Measurements from ENCODE around the gene EDRF1. TPM values are rescaled to one million over a fixed set of nuclear protein-coding genes. Genes with fewer than 3 reads are reported as not detected.

Gene EDRF1, protein sequence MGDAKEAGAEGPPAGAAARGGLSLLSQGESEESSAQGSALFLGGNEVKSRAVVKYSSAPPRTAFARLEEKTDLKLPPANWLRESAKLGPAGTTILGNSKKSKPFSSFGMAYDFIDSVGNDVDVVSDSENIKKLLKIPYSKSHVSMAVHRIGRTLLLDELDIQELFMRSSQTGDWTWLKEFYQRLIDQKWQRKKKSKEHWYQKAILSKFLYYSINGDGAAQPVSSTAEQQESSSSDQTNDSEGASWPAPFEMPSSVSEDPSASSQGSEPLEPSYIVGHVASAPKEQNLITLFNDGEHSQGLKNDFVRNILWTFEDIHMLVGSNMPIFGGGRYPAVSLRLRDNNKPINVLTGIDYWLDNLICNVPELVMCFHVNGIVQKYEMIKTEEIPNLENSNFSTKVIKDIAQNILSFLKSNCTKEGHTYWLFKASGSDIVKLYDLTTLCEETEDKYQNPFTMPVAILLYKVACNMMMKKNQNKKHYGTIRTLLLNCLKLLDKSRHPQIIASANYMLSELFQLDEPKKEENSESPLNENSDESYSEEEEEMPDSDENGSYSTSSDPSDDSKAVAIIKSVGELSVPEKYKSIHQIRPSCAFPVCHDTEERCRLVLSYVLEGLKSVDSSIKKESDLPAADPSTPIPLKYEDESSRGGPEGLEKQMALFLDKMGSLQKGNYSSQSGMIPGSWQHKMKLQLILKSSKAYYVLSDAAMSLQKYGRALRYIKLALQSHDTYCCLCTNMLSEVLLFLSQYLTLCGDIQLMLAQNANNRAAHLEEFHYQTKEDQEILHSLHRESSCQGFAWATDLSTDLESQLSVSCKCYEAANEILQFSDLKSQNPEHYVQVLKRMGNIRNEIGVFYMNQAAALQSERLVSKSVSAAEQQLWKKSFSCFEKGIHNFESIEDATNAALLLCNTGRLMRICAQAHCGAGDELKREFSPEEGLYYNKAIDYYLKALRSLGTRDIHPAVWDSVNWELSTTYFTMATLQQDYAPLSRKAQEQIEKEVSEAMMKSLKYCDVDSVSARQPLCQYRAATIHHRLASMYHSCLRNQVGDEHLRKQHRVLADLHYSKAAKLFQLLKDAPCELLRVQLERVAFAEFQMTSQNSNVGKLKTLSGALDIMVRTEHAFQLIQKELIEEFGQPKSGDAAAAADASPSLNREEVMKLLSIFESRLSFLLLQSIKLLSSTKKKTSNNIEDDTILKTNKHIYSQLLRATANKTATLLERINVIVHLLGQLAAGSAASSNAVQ
- total RNA-seq = 10 to 100 TPM in 3 of 4 donors, 1 to 10 TPM in 1; 7.8 to 22.1 (median 15.8) TPM

DNA sequence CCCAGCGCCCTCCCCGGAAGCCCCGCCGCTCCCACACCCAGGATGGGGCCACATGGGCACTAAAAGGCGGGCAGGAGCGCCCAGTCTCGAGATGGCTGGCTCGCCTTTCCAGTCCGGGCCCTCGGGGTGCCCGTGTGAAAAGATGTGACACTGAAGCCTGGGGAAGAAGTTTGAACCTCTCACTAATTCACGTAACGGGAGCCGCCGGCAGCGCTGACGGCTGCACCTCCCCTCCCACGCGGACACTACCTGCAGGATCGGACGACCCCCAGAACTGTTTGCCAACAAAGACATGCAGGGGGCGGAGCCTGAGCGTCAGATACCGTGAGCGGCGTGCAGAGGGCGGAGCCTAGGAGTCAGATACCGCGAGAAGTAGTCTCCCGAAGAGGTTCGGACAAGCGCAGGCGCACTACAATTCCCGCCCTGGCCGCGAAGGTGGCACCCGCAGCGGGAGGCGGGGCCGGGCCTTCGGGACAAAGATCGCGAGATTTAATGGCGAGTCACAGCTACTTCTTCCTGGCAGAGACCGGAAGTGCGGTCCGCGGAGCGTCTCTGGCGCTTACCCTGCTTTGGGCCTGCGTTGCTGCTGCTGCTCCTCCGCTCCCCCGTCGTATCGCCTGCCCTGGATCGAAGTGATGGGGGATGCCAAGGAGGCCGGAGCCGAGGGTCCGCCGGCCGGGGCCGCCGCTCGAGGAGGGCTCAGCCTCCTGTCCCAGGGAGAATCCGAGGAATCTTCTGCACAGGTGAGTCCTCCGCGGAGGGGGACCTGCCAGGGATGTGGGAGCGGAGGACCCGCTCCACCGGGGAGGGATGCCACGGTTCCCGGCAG lies at the start of gene EDRF1:
EDRF1 (plus strand) TSS at position 537 of the 829 bp plus-strand sequence; CDS start at position 636, 99 bp downstream.
- peaks cover 4 to 24% (median 9%) of the 10 kb centered on the region in 3 donors for H3K4me1 ChIP-seq
- peaks cover 3 to 34% of the 10 kb centered on the region in 2 donors for H3K36me3 ChIP-seq
- TF ChIP-seq POLR2A (IDR thresholded peaks at IDR 0.05) = peak; percentile 72 to 80
- TF ChIP-seq, protein P1, sequence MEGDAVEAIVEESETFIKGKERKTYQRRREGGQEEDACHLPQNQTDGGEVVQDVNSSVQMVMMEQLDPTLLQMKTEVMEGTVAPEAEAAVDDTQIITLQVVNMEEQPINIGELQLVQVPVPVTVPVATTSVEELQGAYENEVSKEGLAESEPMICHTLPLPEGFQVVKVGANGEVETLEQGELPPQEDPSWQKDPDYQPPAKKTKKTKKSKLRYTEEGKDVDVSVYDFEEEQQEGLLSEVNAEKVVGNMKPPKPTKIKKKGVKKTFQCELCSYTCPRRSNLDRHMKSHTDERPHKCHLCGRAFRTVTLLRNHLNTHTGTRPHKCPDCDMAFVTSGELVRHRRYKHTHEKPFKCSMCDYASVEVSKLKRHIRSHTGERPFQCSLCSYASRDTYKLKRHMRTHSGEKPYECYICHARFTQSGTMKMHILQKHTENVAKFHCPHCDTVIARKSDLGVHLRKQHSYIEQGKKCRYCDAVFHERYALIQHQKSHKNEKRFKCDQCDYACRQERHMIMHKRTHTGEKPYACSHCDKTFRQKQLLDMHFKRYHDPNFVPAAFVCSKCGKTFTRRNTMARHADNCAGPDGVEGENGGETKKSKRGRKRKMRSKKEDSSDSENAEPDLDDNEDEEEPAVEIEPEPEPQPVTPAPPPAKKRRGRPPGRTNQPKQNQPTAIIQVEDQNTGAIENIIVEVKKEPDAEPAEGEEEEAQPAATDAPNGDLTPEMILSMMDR (IDR thresholded peaks at IDR 0.05) = peak in 1 of 4 experiments; percentile 11
- no peak for TF ChIP-seq EP300 (IDR thresholded peaks at IDR 0.05)
- TF ChIP-seq POLR2AphosphoS5 (IDR thresholded peaks at IDR 0.05) = peak; percentile 90
- peak within 1 kb of the TSS; percentile 87 to 92 for H3K4me3 ChIP-seq
- no CpG with 5 or more reads among the region's 72 CpGs for WGBS, 2 donors (ENCODE audit: low coverage in 1 of 2)
- peak; percentile 100 for ATAC-seq
- no peaks in the 10 kb centered on the region for H3K27me3 ChIP-seq
- H3K9me3 ChIP-seq = no peaks in the 10 kb centered on the region
- H3K27ac ChIP-seq = peak within 1 kb of the TSS; percentile 78 to 97 (median 89)

DNA sequence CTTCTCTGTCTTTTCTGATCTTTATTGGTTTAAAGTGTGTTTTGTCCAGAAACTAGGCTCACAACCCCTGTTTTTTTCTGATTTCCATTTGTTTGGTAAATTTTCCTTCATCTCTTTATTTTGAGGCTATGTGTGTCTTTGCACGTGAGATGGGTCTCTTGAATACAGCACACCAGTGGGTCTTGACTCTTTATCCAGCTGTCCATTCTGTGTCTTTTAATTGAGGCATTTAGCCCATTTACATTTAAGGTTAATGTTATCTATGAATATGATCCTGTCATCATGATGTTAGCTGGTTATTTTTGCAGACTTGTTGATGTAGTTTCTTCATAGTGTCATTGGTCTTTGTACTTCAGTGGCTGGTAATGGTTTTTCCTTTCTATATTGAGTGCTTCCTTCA lies 46.6 kb upstream of the EDRF1 start:
- H3K9me3 ChIP-seq = peaks cover 0 to 46% (median 0%) of the 10 kb centered on the region in 3 donors
- H3K4me3 ChIP-seq = no peak overlapping the region
- TF ChIP-seq EP300 (IDR thresholded peaks at IDR 0.05) (no peak), POLR2AphosphoS5 (IDR thresholded peaks at IDR 0.05) (no peak)
- TF ChIP-seq, protein P1 (IDR thresholded peaks at IDR 0.05) = no peak
- H3K27me3 ChIP-seq = peaks cover 6% of the 10 kb centered on the region
- ATAC-seq = no peak
- H3K4me1 ChIP-seq = no peaks in the 10 kb centered on the region
- no peaks in the 10 kb centered on the region for H3K36me3 ChIP-seq
- H3K27ac ChIP-seq = no peak overlapping the region
- WGBS, 2 donors (ENCODE audit: low coverage in 1 of 2) = 57 to 60% methylated on average over 1 of the region's 1 CpG

DNA sequence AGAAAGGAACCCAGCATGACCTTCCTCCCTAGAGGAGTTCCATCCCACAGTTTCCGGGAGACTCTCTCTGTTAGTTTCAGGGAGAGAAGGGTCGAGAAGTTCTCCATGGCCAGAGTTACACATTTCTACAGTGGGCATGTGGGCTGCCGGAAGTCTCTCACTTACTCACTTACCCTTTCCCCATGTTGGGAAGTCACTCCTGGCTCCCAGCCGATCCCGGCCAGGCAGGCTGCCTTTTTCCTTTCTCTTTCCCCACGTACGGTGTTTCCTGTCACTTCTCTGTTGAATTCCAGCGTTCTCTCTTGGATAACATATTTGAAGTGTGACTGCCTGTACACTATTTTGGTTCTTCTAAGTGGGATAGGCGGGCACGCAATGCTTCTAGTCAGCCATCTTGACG lies 40.1 kb upstream of the EDRF1 start:
- ATAC-seq = no peak
- Histone ChIP-seq H3K4me3 (no peak overlapping the region), H3K27ac (no peak overlapping the region), H3K27me3 (peaks cover 10% of the 10 kb centered on the region), H3K9me3 (peaks cover 0 to 41% (median 0%) of the 10 kb centered on the region in 3 donors), H3K4me1 (no peaks in the 10 kb centered on the region), H3K36me3 (no peaks in the 10 kb centered on the region)
- TF ChIP-seq EP300 (IDR thresholded peaks at IDR 0.05) (no peak), POLR2A (IDR thresholded peaks at IDR 0.05) (no peak), POLR2AphosphoS5 (IDR thresholded peaks at IDR 0.05) (no peak)
- TF ChIP-seq, protein P1 (IDR thresholded peaks at IDR 0.05) = no peak
- 35 to 50% methylated on average over 8 of the region's 11 CpGs for WGBS, 2 donors (ENCODE audit: low coverage in 1 of 2)

DNA sequence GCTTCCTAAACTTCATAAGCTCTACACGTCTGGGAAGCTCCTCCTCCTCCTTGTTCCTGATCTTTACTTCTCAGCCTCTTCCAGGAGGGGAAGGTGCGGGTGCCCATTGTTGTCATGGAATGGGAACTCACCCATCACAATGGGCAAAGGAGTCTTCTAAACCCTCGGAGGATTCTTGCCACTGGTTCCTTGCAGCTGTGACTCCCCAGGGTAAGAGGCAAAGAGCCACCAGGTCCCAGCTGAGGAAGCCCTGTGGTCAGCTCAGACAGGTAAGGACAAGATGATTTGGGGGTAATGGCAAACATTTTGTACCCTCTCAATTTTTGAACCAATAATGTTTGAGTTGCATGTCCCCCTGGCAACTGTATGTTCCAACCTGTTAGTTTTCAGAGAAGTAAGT lies 36.4 kb upstream of the EDRF1 start, which contains the start of gene TEX36:
TEX36 (minus strand) TSS at position 101 of the 400 bp plus-strand sequence. CDS start 174 bp downstream, outside the sequence.
- no peak for ATAC-seq
- Histone ChIP-seq H3K27me3 (peaks cover 4% of the 10 kb centered on the region), H3K36me3 (no peaks in the 10 kb centered on the region), H3K27ac (no peak within 1 kb of the TSS), H3K9me3 (peaks cover 0 to 8% (median 0%) of the 10 kb centered on the region in 3 donors), H3K4me3 (no peak within 1 kb of the TSS), H3K4me1 (no peaks in the 10 kb centered on the region)
- 20 to 60% methylated on average over 1 of the region's 3 CpGs for WGBS, 2 donors (ENCODE audit: low coverage in 1 of 2)
- TF ChIP-seq POLR2A (IDR thresholded peaks at IDR 0.05) = no peak

Data from gastroesophageal sphincter (tissue), 4 donors.